ENCODE results near the gene CCIN. TPM values are rescaled to one million over a fixed set of nuclear protein-coding genes. Genes with fewer than 3 reads are reported as not detected.
A peak's percentile ranks its signal among the peaks of the same experiment; 100 is the strongest.
"Not testable (repeated sequence)": the region's sequence is repeated elsewhere in the genome, so short reads cannot be mapped to it uniquely, and the experiment has no call there.

Gene CCIN
- total RNA-seq, 1 donor from 2014 or later = not detected

DNA sequence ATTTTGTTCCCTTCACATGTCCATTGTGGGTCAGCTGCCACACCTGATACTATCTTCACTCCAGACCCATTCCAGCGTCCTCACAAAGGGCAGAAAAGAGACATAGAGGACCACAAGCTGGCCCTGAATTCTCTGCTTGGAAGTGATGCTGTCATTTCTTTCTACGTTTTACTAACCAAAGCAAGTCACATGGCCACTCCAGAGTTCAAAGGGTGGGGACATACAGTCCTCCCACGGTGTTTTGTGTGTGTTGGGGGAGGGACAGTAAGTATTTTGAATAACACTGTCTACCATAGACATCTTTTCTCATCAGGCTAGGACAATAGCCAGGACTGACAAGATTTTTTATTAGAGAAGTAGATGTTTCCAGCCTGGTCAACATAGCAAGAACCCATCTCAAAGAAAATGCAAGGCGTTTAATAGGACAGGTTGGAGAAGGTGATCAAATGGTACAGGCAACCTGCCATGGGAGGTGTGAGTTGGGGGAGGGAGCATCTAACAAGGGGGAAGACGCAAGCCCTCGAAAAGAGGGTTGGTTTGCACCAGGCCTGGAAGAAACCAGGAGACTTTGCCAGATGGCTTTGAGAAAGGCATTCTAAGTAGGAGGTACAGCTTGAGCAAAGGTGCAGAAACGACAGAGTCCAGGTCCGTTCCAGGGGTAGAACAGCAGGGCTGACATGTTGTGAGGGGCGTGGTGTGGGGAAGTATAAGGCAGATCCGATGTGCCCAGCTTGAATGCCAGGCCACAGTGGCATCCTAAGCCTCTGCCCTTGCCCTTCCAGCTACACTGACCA lies 43.9 kb upstream of the CCIN start:
- TF ChIP-seq, protein P1, sequence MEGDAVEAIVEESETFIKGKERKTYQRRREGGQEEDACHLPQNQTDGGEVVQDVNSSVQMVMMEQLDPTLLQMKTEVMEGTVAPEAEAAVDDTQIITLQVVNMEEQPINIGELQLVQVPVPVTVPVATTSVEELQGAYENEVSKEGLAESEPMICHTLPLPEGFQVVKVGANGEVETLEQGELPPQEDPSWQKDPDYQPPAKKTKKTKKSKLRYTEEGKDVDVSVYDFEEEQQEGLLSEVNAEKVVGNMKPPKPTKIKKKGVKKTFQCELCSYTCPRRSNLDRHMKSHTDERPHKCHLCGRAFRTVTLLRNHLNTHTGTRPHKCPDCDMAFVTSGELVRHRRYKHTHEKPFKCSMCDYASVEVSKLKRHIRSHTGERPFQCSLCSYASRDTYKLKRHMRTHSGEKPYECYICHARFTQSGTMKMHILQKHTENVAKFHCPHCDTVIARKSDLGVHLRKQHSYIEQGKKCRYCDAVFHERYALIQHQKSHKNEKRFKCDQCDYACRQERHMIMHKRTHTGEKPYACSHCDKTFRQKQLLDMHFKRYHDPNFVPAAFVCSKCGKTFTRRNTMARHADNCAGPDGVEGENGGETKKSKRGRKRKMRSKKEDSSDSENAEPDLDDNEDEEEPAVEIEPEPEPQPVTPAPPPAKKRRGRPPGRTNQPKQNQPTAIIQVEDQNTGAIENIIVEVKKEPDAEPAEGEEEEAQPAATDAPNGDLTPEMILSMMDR (IDR thresholded peaks at IDR 0.05) = no peak
- Mint-ChIP-seq H3K27me3 (ENCODE audit: unreplicated experiment) (no peaks in the 10 kb centered on the region), H3K27ac (ENCODE audit: unreplicated experiment) (no peak overlapping the region), H3K4me3 (ENCODE audit: unreplicated experiment) (no peak overlapping the region), H3K4me1 (ENCODE audit: unreplicated experiment) (peaks cover 3% of the 10 kb centered on the region), H3K36me3 (ENCODE audit: unreplicated experiment) (peaks cover 25% of the 10 kb centered on the region), H3K9me3 (ENCODE audit: unreplicated experiment) (no peaks in the 10 kb centered on the region)
- DNase-seq (ENCODE audit: extremely low spot score, unreplicated experiment) = peak; percentile 66

DNA sequence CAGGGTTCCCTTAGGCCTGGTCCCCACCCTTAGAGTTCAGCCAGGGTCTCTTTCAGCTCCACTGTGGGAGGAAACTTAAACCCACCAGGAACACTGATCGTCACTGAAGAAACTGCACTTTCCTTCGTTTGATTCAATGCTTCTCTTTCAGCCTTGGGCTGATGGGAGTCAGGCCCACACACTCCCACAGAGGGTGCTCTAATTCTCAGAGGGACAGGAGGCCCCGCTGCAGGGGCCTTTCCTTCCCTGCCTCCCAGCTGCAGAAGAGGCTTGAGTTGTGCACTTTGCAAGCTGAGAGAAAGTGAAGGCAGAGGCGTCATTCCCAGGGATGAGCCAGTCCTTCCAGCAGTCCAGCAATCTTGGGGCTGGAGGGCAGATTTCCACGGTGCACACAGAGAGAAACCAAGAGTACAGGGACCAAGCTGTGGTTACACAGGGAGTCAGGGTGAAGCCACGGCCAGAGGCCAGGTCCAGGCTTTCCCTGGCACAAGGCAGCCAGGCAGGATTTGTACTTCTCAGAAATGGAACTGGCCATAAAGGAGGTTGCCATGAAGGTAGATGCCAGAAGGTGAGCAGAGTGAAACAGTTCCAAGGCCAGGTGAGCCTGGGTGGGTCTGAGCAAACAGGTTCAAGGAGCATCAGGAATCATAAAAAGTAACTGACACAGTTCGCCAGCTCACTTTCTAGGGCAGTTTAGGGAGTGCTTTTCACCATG lies 43.0 kb upstream of the CCIN start:
- peaks cover 22% of the 10 kb centered on the region for H3K36me3 Mint-ChIP-seq (ENCODE audit: unreplicated experiment)
- no peak overlapping the region for H3K27ac Mint-ChIP-seq (ENCODE audit: unreplicated experiment)
- peak; percentile 62 for DNase-seq (ENCODE audit: extremely low spot score, unreplicated experiment)
- TF ChIP-seq, protein P1 (IDR thresholded peaks at IDR 0.05) = no peak
- H3K27me3 Mint-ChIP-seq (ENCODE audit: unreplicated experiment) = no peaks in the 10 kb centered on the region
- H3K4me1 Mint-ChIP-seq (ENCODE audit: unreplicated experiment) = peaks cover 3% of the 10 kb centered on the region
- H3K4me3 Mint-ChIP-seq (ENCODE audit: unreplicated experiment) = no peak overlapping the region
- no peaks in the 10 kb centered on the region for H3K9me3 Mint-ChIP-seq (ENCODE audit: unreplicated experiment)

DNA sequence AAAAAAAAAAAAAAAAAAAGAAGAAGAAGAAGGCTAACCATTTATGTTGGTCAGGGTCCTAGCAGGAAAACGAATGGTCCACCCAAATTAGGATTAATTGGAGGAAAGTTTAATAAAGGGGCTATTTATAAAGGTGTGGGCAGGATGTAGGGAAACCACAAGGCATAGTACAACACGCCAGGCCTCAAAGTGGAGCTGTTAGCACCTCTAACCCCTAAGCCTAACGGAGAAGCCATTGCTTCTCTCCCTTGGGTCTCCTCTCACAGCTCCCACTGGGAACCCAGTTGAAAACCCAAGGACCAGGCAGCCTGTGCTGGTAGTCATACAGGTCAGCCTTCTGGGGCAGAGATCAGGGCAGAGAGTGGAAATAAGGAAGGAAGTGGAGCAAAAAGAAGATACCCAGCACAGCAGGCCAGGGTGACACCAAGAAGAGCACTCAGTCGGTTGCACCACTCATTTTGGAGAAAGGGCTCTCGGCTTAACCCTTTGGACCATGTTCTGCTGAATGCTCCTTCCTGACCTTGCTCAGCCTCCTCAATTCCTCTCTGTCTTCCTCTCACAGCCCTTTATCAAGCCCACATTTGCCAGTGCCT lies 41.4 kb upstream of the CCIN start:
- no peak overlapping the region for H3K4me3 Mint-ChIP-seq (ENCODE audit: unreplicated experiment)

DNA sequence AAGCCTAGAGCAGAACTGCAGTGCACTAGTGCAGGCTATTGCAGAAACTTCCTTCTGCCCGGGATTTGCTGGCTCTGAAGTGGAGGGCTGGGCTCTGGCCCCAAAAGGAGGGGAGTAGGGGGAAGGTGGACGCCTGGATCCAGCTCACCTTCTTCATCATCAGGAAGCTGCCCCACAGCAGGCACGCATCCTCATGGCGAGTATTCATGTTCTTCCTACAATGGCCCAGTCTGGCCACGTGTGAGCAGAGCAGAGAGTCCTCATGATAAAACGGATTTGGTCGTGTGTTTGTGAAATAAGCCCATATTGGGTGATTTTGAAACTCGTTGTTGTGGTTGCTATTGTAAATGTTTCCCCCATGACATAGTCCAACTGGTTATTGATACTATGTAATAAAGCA lies 40.8 kb upstream of the CCIN start:
- DNase-seq (ENCODE audit: extremely low spot score, unreplicated experiment) = no peak
- TF ChIP-seq, protein P1 (IDR thresholded peaks at IDR 0.05) = no peak
- H3K9me3 Mint-ChIP-seq (ENCODE audit: unreplicated experiment) = no peaks in the 10 kb centered on the region

More for the DNA sequence above, 41.4 kb upstream of the CCIN start:
- peak; percentile 59 for DNase-seq (ENCODE audit: extremely low spot score, unreplicated experiment)
- H3K27ac Mint-ChIP-seq (ENCODE audit: unreplicated experiment) = no peak overlapping the region
- H3K4me1 Mint-ChIP-seq (ENCODE audit: unreplicated experiment) = peaks cover 6% of the 10 kb centered on the region
- peaks cover 13% of the 10 kb centered on the region for H3K36me3 Mint-ChIP-seq (ENCODE audit: unreplicated experiment)
- no peaks in the 10 kb centered on the region for H3K9me3 Mint-ChIP-seq (ENCODE audit: unreplicated experiment)
- H3K27me3 Mint-ChIP-seq (ENCODE audit: unreplicated experiment) = no peaks in the 10 kb centered on the region
- TF ChIP-seq, protein P1 (IDR thresholded peaks at IDR 0.05) = no peak

DNA sequence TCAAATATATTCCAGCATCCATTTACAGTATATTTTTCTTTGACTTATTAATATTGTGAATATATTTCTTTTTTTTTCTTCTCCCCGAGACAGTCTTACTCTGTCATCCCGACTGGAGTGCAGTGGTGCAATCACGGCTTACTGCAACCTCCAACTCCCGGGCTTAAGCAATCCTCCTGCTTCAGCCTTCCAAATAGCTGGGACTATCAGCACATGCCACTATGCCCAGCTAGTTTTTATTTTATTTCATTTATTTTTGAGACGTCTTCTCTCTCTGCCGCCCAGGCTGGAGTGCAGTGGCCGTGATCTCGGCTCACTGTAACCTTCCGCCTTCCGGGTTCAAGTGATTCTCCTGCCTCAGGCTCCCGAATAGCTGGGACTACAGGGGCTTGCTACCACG lies 40.0 kb upstream of the CCIN start:
- Mint-ChIP-seq H3K27ac (ENCODE audit: unreplicated experiment) (no peak overlapping the region), H3K9me3 (ENCODE audit: unreplicated experiment) (no peaks in the 10 kb centered on the region), H3K4me1 (ENCODE audit: unreplicated experiment) (peaks cover 6% of the 10 kb centered on the region), H3K36me3 (ENCODE audit: unreplicated experiment) (peaks cover 7% of the 10 kb centered on the region), H3K4me3 (ENCODE audit: unreplicated experiment) (no peak overlapping the region), H3K27me3 (ENCODE audit: unreplicated experiment) (no peaks in the 10 kb centered on the region)
- TF ChIP-seq, protein P1 (IDR thresholded peaks at IDR 0.05) = no peak
- peak; percentile 44 for DNase-seq (ENCODE audit: extremely low spot score, unreplicated experiment)

More for the DNA sequence above, 40.8 kb upstream of the CCIN start:
- H3K27me3 Mint-ChIP-seq (ENCODE audit: unreplicated experiment) = no peaks in the 10 kb centered on the region
- H3K27ac Mint-ChIP-seq (ENCODE audit: unreplicated experiment) = no peak overlapping the region
- H3K36me3 Mint-ChIP-seq (ENCODE audit: unreplicated experiment) = peaks cover 7% of the 10 kb centered on the region
- H3K4me1 Mint-ChIP-seq (ENCODE audit: unreplicated experiment) = peaks cover 6% of the 10 kb centered on the region
- H3K4me3 Mint-ChIP-seq (ENCODE audit: unreplicated experiment) = no peak overlapping the region

DNA sequence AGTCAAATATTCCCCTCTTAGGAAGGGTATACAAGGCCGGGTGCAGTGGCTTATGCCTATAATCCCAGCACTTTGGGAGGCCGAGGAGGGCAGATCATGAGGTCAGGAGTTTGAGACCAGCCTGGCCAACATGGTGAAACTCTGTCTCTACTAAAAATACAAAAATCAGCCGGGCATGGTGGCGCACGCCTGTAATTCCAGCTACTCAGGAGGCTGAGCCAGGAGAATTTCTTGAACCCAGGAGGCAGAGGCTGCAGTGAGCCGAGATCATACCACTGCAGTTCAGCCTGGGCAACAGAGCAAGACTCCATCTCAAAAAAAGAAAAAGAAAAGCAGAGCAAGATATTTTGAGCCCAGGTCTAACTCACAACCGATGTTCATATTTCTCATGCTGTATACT lies 37.5 kb upstream of the CCIN start:
- not testable (repeated sequence) for H3K4me1 Mint-ChIP-seq (ENCODE audit: unreplicated experiment); H3K9me3 Mint-ChIP-seq (ENCODE audit: unreplicated experiment); DNase-seq (ENCODE audit: extremely low spot score, unreplicated experiment); H3K36me3 Mint-ChIP-seq (ENCODE audit: unreplicated experiment); H3K4me3 Mint-ChIP-seq (ENCODE audit: unreplicated experiment); H3K27me3 Mint-ChIP-seq (ENCODE audit: unreplicated experiment)
- H3K27ac Mint-ChIP-seq (ENCODE audit: unreplicated experiment) = peak overlapping the region; percentile 72
